Endothelial cell of umbilical vein (primary cell): ENCODE measurements around the gene NUCKS1.

Experiments
- CTCF ChIP-seq, 2 donors: IDR thresholded peaks; 1 replicate in 1 of 2; 2 replicates in 1 of 2; pipeline ENCODE4 v1.5.1; 2011; ENCODE audit warnings: low read length in 2 of 2, mild to moderate bottlenecking in 2 of 2, moderate library complexity in 2 of 2, control low read depth in 1 of 2, inconsistent platforms in 1 of 2, low read depth in 1 of 2; ENCODE audit not compliant: insufficient read depth in 1 of 2; ENCODE audit errors: extremely low read depth in 1 of 2
- EZH2 ChIP-seq: IDR thresholded peaks from 2 replicates; pipeline ENCODE4 v1.6.1; 2012; ENCODE audit warnings: borderline replicate concordance, low read depth, mild to moderate bottlenecking, moderate library complexity, low read length, inconsistent platforms; ENCODE audit not compliant: severe bottlenecking
- FOS ChIP-seq: IDR thresholded peaks from 2 replicates; pipeline ENCODE4 v1.6.1; 2011; ENCODE audit warnings: mild to moderate bottlenecking, low read length, moderate library complexity, borderline replicate concordance; ENCODE audit not compliant: insufficient read depth
- GATA2 ChIP-seq: IDR thresholded peaks from 2 replicates; pipeline ENCODE4 v1.7.0; 2011; ENCODE audit warnings: low read depth, mild to moderate bottlenecking, moderate library complexity, mixed read lengths, low read length; ENCODE audit not compliant: insufficient read length, insufficient read depth
- JUN ChIP-seq: IDR thresholded peaks from 2 replicates; pipeline ENCODE4 v1.6.1; 2011; ENCODE audit warnings: borderline replicate concordance, low read depth; ENCODE audit not compliant: insufficient read length, insufficient read depth
- MYC ChIP-seq: IDR thresholded peaks from one replicate; pipeline ENCODE4 v1.6.1; 2011; ENCODE audit warnings: mild to moderate bottlenecking, low read depth, low read length
- POLR2A ChIP-seq: IDR thresholded peaks from 2 replicates; pipeline ENCODE4 v1.6.1; 2012; ENCODE audit warnings: low read depth, mild to moderate bottlenecking, control low read depth, low read length
- POLR2AphosphoS5 ChIP-seq: IDR thresholded peaks from 2 replicates; pipeline ENCODE4 v1.6.1; 2012; ENCODE audit warnings: low read depth, mild to moderate bottlenecking, control low read depth, low read length, moderate library complexity; ENCODE audit not compliant: insufficient read depth

GRCh38 chr1:205797168-205797567 is 47.2 kb upstream of the NUCKS1 start:
- TF ChIP-seq JUN (no peak), CTCF (IDR thresholded peaks at IDR 0.05; ENCODE audit: extremely low read depth in 1 of 2, insufficient read depth in 1 of 2, low read depth in 1 of 2, low read length in 2 of 2) (no peak), EZH2 (no peak), POLR2A (no peak), POLR2AphosphoS5 (no peak), GATA2 (no peak), MYC (no peak), FOS (no peak)
